A673 (cell line): Measurements from ENCODE around the gene CPZ.

Experiments
- CTCF ChIP-seq: fragments of 300-800, 200-600 bp; sonication (generic); conservative IDR thresholded peaks from 2 replicates; pipeline ENCODE4 v1.5.1; 2017; ENCODE audit warnings: low read depth, mild to moderate bottlenecking, antibody characterized with exemption, low read length, moderate library complexity, mixed read lengths
- EZH2 ChIP-seq: fragments of 200-600 bp; sonication (generic); IDR thresholded peaks from 2 replicates; pipeline ENCODE4 v1.6.1; 2017; ENCODE audit warnings: borderline replicate concordance, low read depth, mild to moderate bottlenecking, mixed read lengths, antibody characterized with exemption, low read length; ENCODE audit not compliant: poor library complexity, severe bottlenecking

GRCh38 chr4:8617486-8618040, 25.0 kb downstream of the CPZ start:
- TF ChIP-seq CTCF (no peak), EZH2 (no peak)
